NCI-H128 (cell line): Measurements from ENCODE around the gene CEP70.
"Not testable (repeated sequence)": the region's sequence is repeated elsewhere in the genome, so short reads cannot be mapped to it uniquely, and the experiment has no call there.

Experiments used
- DNase-seq: peaks from one replicate; lab custom pipeline; 2025; ENCODE audit not compliant: unreplicated experiment; lab: John Stamatoyannopoulos, UW

The CEP70 gene

GRCh38 chr3:138453940-138454339 is 140.1 kb downstream of the CEP70 start:
- DNase-seq = not testable (repeated sequence)

DNA sequence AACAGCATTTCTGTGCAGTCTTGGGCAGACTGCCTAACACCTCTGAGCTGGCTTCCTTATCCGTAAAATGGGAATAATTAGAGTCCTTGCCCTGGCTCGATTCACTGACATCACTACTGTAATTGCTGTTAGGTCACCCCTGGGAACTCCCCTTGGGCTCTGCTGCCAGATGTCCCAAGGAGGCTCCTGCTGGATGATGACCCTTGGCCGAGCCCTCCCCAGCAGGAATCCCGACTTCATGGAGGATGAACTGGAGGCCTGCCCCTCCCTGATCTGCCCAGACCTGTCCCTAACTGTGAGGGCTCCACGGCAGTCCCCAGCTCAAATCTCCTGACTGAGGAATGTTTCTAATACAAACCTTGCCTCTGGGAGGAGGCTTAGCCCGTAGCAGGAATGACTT is 141.6 kb downstream of the CEP70 start:
- DNase-seq = no peak

DNA sequence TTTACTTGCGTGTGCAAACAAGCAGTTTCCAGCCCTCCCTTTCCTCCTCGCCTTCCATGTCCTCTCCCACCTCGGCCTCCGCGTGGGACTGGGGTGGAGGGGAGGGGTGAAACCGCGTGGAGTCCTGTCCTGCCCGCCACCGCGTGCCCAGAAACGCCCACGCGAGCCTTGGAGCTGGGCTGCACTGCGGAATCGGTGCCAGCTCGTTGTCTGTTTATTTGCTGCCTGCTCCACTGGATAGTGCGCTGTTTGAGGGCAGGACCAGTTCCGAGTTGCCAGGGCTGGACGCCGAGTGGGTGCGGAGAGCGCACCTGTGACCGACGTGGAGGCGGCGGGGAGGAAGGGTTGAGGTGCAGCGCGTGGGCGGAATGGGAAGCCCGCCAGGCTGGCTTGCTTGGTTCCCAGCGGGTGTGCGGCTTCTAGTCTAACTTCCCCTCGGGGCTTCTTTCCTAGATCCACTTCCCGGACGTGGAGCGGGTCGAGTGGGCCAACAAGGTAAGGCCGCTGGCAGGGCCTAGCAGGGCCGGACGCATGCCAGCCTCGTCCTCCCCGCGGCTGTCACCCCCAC is 142.4 kb downstream of the CEP70 start:
- no peak for DNase-seq

DNA sequence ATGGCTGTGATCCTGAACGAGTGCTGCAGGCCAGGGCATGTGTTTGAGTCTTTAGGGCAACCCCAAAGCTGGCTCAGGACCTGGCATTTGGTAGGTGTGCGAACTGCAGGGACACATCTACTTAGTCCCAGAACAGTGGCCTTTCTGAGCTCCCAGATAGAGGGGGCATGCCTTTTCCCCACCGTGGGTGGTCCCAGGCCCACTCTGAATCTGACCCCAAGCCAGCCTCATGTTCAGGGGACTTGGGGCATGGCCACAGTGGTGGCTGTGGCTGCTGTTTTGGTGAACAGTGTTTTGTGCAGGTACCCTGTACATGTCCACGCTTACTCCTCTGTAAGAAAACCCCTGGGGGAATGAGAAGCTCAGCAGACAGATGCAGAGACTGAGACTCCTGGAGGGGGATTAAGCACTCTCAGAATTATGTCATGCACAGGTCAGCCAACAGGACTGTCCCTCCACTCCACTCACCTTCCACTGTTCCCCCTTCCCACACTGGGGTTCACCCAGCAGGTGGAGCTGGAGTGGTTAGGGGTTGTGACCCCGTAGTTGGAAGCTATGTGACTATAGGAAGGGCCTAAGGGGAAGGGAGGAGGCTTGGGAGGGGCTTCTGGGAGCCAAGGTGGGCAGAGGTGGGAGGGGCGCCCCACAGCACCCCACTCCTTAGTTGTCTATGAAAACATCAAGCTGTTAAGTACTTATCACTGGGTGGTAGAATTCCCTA is 143.2 kb downstream of the CEP70 start:
- DNase-seq = no peak

DNA sequence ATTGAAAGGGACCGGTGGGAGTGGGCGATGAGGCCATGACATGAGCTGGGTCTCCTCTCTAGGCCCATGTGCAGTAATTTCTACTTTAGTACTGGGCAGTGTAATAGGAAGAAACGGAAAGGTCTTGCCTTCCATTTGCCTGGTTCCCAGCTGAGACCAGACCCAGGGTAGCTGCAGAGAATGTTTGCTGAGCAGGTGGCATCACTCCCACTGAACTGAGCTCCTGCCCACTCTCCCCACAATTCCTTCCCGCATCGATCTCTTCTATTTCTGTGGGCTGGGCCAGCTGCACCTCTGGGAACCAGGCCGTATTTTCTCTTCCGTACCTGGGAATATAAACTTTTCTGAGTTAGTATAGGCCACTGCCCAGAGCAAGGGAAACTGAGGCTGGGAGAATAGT is 143.9 kb downstream of the CEP70 start:
- DNase-seq = no peak

DNA sequence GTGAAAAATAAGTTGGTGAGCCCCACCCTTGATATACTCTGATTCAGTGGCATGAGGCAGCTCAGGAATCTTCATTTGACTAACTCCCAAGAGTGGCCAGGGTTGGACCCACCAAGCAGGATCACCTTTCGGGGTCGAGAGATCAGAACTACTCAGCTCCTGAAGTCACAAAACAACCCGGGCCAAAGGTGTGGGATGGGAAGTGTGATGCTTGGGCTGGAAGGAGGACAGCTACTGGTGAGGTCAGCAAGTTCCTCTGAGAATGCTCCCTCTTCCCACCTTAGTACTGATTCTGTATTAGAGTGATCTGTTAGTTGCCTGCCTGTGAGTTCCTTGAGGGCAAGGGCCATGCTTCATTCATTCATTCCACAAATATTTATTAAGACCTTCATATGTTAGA is 144.6 kb downstream of the CEP70 start:
- DNase-seq = no peak

DNA sequence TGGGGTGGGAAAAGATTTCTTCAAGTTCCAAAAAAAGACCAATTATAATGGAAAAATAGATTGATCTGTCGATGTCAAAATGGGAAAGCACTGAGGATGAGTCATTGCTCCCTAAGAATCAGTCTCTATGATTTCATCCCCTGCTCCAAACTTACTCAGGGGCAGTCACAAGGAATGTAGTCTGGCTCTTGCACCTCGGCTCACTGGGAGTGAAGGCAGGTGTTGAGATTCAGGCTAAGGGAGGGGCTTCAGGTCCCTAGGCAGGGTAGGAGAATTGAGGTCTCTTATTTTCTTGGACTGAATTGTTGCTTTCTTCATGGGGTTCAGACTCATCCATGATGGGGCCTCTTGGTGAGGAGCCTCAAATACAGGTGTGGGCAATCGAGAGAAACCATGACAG is 145.4 kb downstream of the CEP70 start:
- DNase-seq = no peak

DNA sequence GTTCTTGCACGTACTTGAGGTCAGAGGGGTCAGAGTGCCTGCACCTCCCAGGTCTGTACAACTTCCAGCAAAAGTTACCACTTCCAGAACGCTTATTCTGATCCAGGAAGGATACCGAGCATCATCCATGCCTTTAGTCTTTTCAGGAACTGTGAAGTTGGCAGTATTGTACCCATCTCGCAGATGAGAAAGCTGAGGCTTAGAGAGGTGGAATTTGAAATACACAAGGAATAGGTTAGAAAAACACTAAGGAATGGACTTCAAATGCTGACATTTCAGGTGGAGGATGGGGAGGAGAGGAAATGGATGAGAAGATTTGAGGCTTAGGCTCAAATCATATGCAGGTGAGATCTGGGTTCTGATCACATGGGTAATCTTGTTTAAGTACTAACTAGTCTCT is 148.4 kb downstream of the CEP70 start:
- no peak for DNase-seq

- DNase-seq = no peak
These were observed 148.8 kb downstream of the CEP70 start for GRCh38 chr3:138445236-138445635.
